ENCODE data around the gene BDH2. TPM values are rescaled to one million over a fixed set of nuclear protein-coding genes. Genes with fewer than 3 reads are reported as not detected.

Gene BDH2
- polyA plus RNA-seq, 2 of the 4 experiments (the other 2 are of a cell fraction), result 15.7 to 28.2 TPM

- FAIRE-seq, result no peak
- no peak overlapping the region for H3K4me3 ChIP-seq
- H3K4me1 ChIP-seq, result no peaks in the 10 kb centered on the region; the same call in 2 of the 3 replicates
- no peaks in the 10 kb centered on the region for H3K9me3 ChIP-seq
- ATAC-seq, result no peak
- TF ChIP-seq TP53 (CRISPR knock-in tag; IDR thresholded peaks at IDR 0.05) (no peak), EP300 (IDR thresholded peaks at IDR 0.05) (no peak), ELK1 (IDR thresholded peaks at IDR 0.05; ENCODE audit: low read depth, low read length) (no peak), ESRRA (IDR thresholded peaks at IDR 0.05; ENCODE audit: borderline replicate concordance, low read length) (no peak), MAFK (IDR thresholded peaks at IDR 0.05; ENCODE audit: partially characterized antibody) (no peak), CBX2 (IDR thresholded peaks at IDR 0.05; ENCODE audit: borderline replicate concordance, low read depth) (no peak)
- ChIA-PET CTCF (interaction anchor here (0.7 kb wide), 1 partner anchor 12 kb away, joined by 3 read pairs; no protein-coding TSS in a partner anchor), POLR2A (no interaction called here)
- no peak for DNase-seq (ENCODE audit: low read depth in 1 of 2, low spot score in 1 of 2)
- no peak overlapping the region for H3K4me2 ChIP-seq
- whole genome bisulfite sequencing (ENCODE audit: missing lambda C conversion rate), result 38% methylated on average over 1 of the region's 1 CpG
- no peak overlapping the region for H3K27ac ChIP-seq
Measured at GRCh38 chr4:103086551-103086950, 13.1 kb downstream of the BDH2 start.

GRCh38 chr4:103085555-103086196, 14.0 kb downstream of the BDH2 start:
- Histone ChIP-seq H3K4me2 (no peak overlapping the region), H3K4me3 (no peak overlapping the region), H3K4me1 (no peaks in the 10 kb centered on the region), H3K9me3 (no peaks in the 10 kb centered on the region), H3K27ac (no peak overlapping the region)
- ATAC-seq (no peak), FAIRE-seq (no peak), DNase-seq (ENCODE audit: low read depth in 1 of 2, low spot score in 1 of 2) (no peak)
- TF ChIP-seq REST (IDR thresholded peaks at IDR 0.05), result no peak
- WGBS (ENCODE audit: missing lambda C conversion rate), result 92% methylated on average over 2 of the region's 2 CpGs
- ChIA-PET CTCF (interaction anchor here (0.7 kb wide), 1 partner anchor 11 kb away, joined by 3 read pairs; no protein-coding TSS in a partner anchor), POLR2A (no interaction called here)

GRCh38 chr4:103079621-103080020, 20.0 kb downstream of the BDH2 start:
- H3K9me3 ChIP-seq, result no peaks in the 10 kb centered on the region
- DNase-seq (ENCODE audit: low read depth in 1 of 2, low spot score in 1 of 2), result no peak
- ATAC-seq, result no peak
- ChIA-PET CTCF (interaction anchor here (2.6 to 4.7 kb wide), 2 partner anchors 11 to 20 kb away, joined by 8 to 25 read pairs; partner anchors contain the start of gene BDH2), POLR2A (no interaction called here)
- WGBS (ENCODE audit: missing lambda C conversion rate), result 92% methylated on average over 1 of the region's 1 CpG
- no peak overlapping the region for H3K4me3 ChIP-seq
- no peak overlapping the region for H3K4me2 ChIP-seq
- no peak for FAIRE-seq
- H3K4me1 ChIP-seq, result peaks cover 10% of the 10 kb centered on the region; the same call in 2 of the 3 replicates
- no peak overlapping the region for H3K27ac ChIP-seq
- TF ChIP-seq CTCF (IDR thresholded peaks at IDR 0.05), result no peak
- no peak for TF ChIP-seq SREBF2 (IDR thresholded peaks at IDR 0.05)
- no peak for TF ChIP-seq NPAS2 (CRISPR knock-in tag; IDR thresholded peaks at IDR 0.05; ENCODE audit: borderline replicate concordance)
- no peak for TF ChIP-seq RCOR1 (IDR thresholded peaks at IDR 0.05; ENCODE audit: low read depth, low read length)
- no peak for TF ChIP-seq CBX2 (IDR thresholded peaks at IDR 0.05; ENCODE audit: borderline replicate concordance, low read depth)
- no peak for TF ChIP-seq BCL3 (IDR thresholded peaks at IDR 0.05)
- TF ChIP-seq USF2 (IDR thresholded peaks at IDR 0.05), result no peak
- TF ChIP-seq PBX3 (IDR thresholded peaks at IDR 0.05), result no peak
- TF ChIP-seq JUNB (IDR thresholded peaks at IDR 0.05), result no peak
- TF ChIP-seq BHLHE40 (IDR thresholded peaks at IDR 0.05; ENCODE audit: low read depth, low read length), result no peak
- TF ChIP-seq REST (IDR thresholded peaks at IDR 0.05), result no peak
- no peak for TF ChIP-seq EP300 (IDR thresholded peaks at IDR 0.05)
- TF ChIP-seq KDM5A (IDR thresholded peaks at IDR 0.05), result no peak

Measured in A549 (cell line).